Endothelial cell of umbilical vein (primary cell): ENCODE results near the gene CRACR2A. TPM values are rescaled to one million over a fixed set of nuclear protein-coding genes. Genes with fewer than 3 reads are reported as not detected.

Experiments
- BruUV-seq: library from RNA; stranded (reverse); fragments of 400-500 nt; replicated peaks from 2 replicates; lab custom pipeline; 2021; lab: Mats Ljungman, UMichigan
- CTCF ChIA-PET: fragments of 300-600, 350-600 bp; sonication (Branson Sonifier 250); formaldehyde crosslinking; loops from one replicate; lab custom pipeline; 2021; ENCODE audit warnings: antibody characterized with exemption, inconsistent platforms; lab: Charles Lee
- POLR2A ChIA-PET: fragments of 300-600, 350-600 bp; sonication (Branson Sonifier 250); formaldehyde crosslinking; loops from one replicate; lab custom pipeline; 2021; ENCODE audit warnings: antibody characterized with exemption, inconsistent platforms; lab: Charles Lee
- DNase-seq: peaks from one replicate; pipeline ENCODE4 v3.0.0-alpha.2; 2011; ENCODE audit warnings: low read depth, low spot score
- FAIRE-seq: peaks from 2 replicates; lab custom pipeline; 2011; peaks lifted over from hg19 to GRCh38; lab: Jason Lieb, UNC
- H2AFZ ChIP-seq: 2 replicates; pipeline ENCODE4 v1.6.0; 2012; ENCODE audit warnings: low read depth, low read length, control low read depth, inconsistent platforms
- H3K27ac ChIP-seq: 2 replicates; pipeline ENCODE4 v1.5.1; 2011; ENCODE audit warnings: low read depth, mild to moderate bottlenecking, control low read depth, low read length, moderate library complexity; ENCODE audit not compliant: insufficient read depth
- H3K27me3 ChIP-seq, 2 experiments: 2 replicates each; pipeline versions ENCODE4 v1.6.0 to v1.6.1; 2011; ENCODE audit warnings: low read length in 2 of 2, mixed read lengths in 1 of 2; ENCODE audit not compliant: control insufficient read depth in 2 of 2, insufficient read depth in 2 of 2
- H3K36me3 ChIP-seq, 2 experiments: 2 replicates in 1 of 2; 3 replicates in 1 of 2; pipeline ENCODE4 v1.5.1; 2011; ENCODE audit warnings: low read length in 2 of 2, mild to moderate bottlenecking in 1 of 2, moderate library complexity in 1 of 2; ENCODE audit not compliant: control insufficient read depth in 2 of 2, insufficient read depth in 2 of 2; ENCODE audit errors: extremely low read depth in 1 of 2
- H3K4me1 ChIP-seq: 3 replicates; pipeline ENCODE4 v1.5.1; 2011; ENCODE audit warnings: mild to moderate bottlenecking, low read length; ENCODE audit not compliant: control insufficient read depth, insufficient read depth; ENCODE audit errors: extremely low read depth
- H3K4me2 ChIP-seq: 2 replicates; pipeline ENCODE4 v1.6.1; 2011; ENCODE audit warnings: low read length, control low read depth, mixed read lengths; ENCODE audit not compliant: insufficient read depth
- H3K4me3 ChIP-seq, 3 experiments: fragments of 200-600 bp in 1 of 3; sonication (generic), shearing (Covaris generic) in 1 of 3; replicated peaks in 1 of 3; 2 replicates each; pipeline ENCODE4 v1.5.1; 2011 to 2016; ENCODE audit warnings: control low read depth in 3 of 3, low read length in 3 of 3, mild to moderate bottlenecking in 2 of 3, inconsistent platforms in 1 of 3, low read depth in 1 of 3, moderate library complexity in 1 of 3; ENCODE audit not compliant: insufficient read depth in 1 of 3
- H3K79me2 ChIP-seq: 2 replicates; pipeline ENCODE4 v1.6.0; 2012; ENCODE audit warnings: low read length, inconsistent platforms; ENCODE audit not compliant: control insufficient read depth, insufficient read depth
- H3K9ac ChIP-seq: replicated peaks from 2 replicates; pipeline ENCODE3; 2011; ENCODE audit warnings: low read length, control low read depth; ENCODE audit not compliant: insufficient read depth; ENCODE audit errors: extremely low read depth
- H3K9me1 ChIP-seq: replicated peaks from 3 replicates; pipeline ENCODE4 v1.6.0; 2011; ENCODE audit warnings: mild to moderate bottlenecking, low read length; ENCODE audit not compliant: control insufficient read depth, insufficient read depth; ENCODE audit errors: extremely low read depth
- H3K9me3 ChIP-seq: replicated peaks from 2 replicates; pipeline ENCODE4 v1.5.1; 2012; ENCODE audit warnings: low read length, inconsistent platforms; ENCODE audit not compliant: control insufficient read depth, insufficient read depth
- H4K20me1 ChIP-seq: replicated peaks from 2 replicates; pipeline ENCODE3; 2011; ENCODE audit warnings: mild to moderate bottlenecking, low read length; ENCODE audit not compliant: control insufficient read depth, insufficient read depth; ENCODE audit errors: extremely low read depth
- EZH2 ChIP-seq: IDR thresholded peaks from 2 replicates; pipeline ENCODE4 v1.6.1; 2012; ENCODE audit warnings: borderline replicate concordance, low read depth, mild to moderate bottlenecking, moderate library complexity, low read length, inconsistent platforms; ENCODE audit not compliant: severe bottlenecking
- FOS ChIP-seq: IDR thresholded peaks from 2 replicates; pipeline ENCODE4 v1.6.1; 2011; ENCODE audit warnings: mild to moderate bottlenecking, low read length, moderate library complexity, borderline replicate concordance; ENCODE audit not compliant: insufficient read depth
- GATA2 ChIP-seq: IDR thresholded peaks from 2 replicates; pipeline ENCODE4 v1.7.0; 2011; ENCODE audit warnings: low read depth, mild to moderate bottlenecking, moderate library complexity, mixed read lengths, low read length; ENCODE audit not compliant: insufficient read length, insufficient read depth
- JUN ChIP-seq: IDR thresholded peaks from 2 replicates; pipeline ENCODE4 v1.6.1; 2011; ENCODE audit warnings: borderline replicate concordance, low read depth; ENCODE audit not compliant: insufficient read length, insufficient read depth
- MYC ChIP-seq: IDR thresholded peaks from one replicate; pipeline ENCODE4 v1.6.1; 2011; ENCODE audit warnings: mild to moderate bottlenecking, low read depth, low read length
- POLR2A ChIP-seq: IDR thresholded peaks from 2 replicates; pipeline ENCODE4 v1.6.1; 2012; ENCODE audit warnings: low read depth, mild to moderate bottlenecking, control low read depth, low read length
- POLR2AphosphoS5 ChIP-seq: IDR thresholded peaks from 2 replicates; pipeline ENCODE4 v1.6.1; 2012; ENCODE audit warnings: low read depth, mild to moderate bottlenecking, control low read depth, low read length, moderate library complexity; ENCODE audit not compliant: insufficient read depth
- dilution Hi-C: fragments of 300-500 bp; cut with MboI; formaldehyde crosslinking; loops from one replicate; pipeline ENCODE4 v1.15.0; 2019; ENCODE audit warnings: low sequenced_read_pairs; ENCODE audit not compliant: extremely low pct_ligation_motif_present
- intact Hi-C: fragments of 100-400 bp; cut with micrococcal nuclease; formaldehyde crosslinking; loops from one replicate; pipeline ENCODE4 v1.10.0; 2022
- polyA plus RNA-seq, 4 experiments: library from polyadenylated mRNA; depleted of rRNA in 3 of 4; stranded (reverse) in 3 of 4; unstranded in 1 of 4; fragments of >200 nt; gene quantifications; 2 replicates each; pipeline versions ENCODE4 v1.2.1 to v1.2.3, GENCODE V29; 2011 to 2012; ENCODE audit warnings: missing spikeins in 1 of 4
- total RNA-seq: library from RNA; stranded (reverse); gene quantifications from 2 replicates; pipeline ENCODE4 v1.2.3, GENCODE V29; 2021
- TF ChIP-seq, protein P1 (sequence below): IDR thresholded peaks from 2 replicates; pipeline ENCODE4 v1.6.1; 2011; ENCODE audit not compliant: insufficient read depth, insufficient read length
- TF ChIP-seq, protein P2 (sequence below), 2 donors: IDR thresholded peaks; 1 replicate in 1 of 2; 2 replicates in 1 of 2; pipeline ENCODE4 v1.5.1; 2011; ENCODE audit warnings: low read length in 2 of 2, mild to moderate bottlenecking in 2 of 2, moderate library complexity in 2 of 2, control low read depth in 1 of 2, inconsistent platforms in 1 of 2, low read depth in 1 of 2; ENCODE audit not compliant: insufficient read depth in 1 of 2; ENCODE audit errors: extremely low read depth in 1 of 2

Gene CRACR2A
- total and polyA plus RNA-seq, 2 donors (not counting 3 experiments of a cell fraction or from before 2014, with no cell fraction given): 4.4 to 15.9 TPM

DNA sequence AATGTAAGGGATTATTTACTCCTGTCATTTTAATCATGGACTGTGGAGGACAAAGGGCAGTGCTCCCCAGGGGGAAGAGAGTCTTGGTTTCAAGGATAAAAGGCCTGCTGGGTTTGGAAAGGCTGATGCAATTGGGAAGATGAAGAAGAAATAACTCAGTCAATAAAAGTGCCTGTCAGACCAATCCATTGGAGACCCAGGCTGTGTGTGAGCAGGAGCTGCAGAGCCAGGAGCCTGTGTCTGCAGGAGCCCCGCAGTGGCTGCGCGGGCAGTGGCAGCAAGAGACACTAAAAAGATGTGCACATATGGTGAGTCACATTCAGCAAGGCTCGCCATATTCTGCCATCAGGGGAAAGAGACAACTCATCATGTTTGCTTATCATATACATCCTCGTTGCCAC lies 90.4 kb downstream of the CRACR2A start:
- DNase-seq (no peak), FAIRE-seq (no peak)
- Histone ChIP-seq H3K27me3 (no peaks in the 10 kb centered on the region), H3K9me3 (no peaks in the 10 kb centered on the region), H3K9me1 (no peaks in the 10 kb centered on the region), H3K4me2 (no peak overlapping the region), H3K27ac (no peak overlapping the region), H3K4me1 (no peaks in the 10 kb centered on the region), H3K79me2 (no peaks in the 10 kb centered on the region), H2AFZ (no peak overlapping the region), H3K9ac (no peak overlapping the region), H3K36me3 (no peaks in the 10 kb centered on the region), H3K4me3 (no peak overlapping the region), H4K20me1 (no peaks in the 10 kb centered on the region)
- dilution Hi-C loops (no loop called here), intact Hi-C loops (no loop called here)
- ChIA-PET POLR2A (no interaction called here), CTCF (no interaction called here)
- BruUV-seq: no TSS peak
- TF ChIP-seq FOS (no peak), POLR2A (no peak), MYC (no peak), EZH2 (no peak), JUN (no peak), POLR2AphosphoS5 (no peak), GATA2 (no peak)
- TF ChIP-seq, protein P1, sequence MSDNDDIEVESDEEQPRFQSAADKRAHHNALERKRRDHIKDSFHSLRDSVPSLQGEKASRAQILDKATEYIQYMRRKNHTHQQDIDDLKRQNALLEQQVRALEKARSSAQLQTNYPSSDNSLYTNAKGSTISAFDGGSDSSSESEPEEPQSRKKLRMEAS: no peak
- TF ChIP-seq, protein P2, sequence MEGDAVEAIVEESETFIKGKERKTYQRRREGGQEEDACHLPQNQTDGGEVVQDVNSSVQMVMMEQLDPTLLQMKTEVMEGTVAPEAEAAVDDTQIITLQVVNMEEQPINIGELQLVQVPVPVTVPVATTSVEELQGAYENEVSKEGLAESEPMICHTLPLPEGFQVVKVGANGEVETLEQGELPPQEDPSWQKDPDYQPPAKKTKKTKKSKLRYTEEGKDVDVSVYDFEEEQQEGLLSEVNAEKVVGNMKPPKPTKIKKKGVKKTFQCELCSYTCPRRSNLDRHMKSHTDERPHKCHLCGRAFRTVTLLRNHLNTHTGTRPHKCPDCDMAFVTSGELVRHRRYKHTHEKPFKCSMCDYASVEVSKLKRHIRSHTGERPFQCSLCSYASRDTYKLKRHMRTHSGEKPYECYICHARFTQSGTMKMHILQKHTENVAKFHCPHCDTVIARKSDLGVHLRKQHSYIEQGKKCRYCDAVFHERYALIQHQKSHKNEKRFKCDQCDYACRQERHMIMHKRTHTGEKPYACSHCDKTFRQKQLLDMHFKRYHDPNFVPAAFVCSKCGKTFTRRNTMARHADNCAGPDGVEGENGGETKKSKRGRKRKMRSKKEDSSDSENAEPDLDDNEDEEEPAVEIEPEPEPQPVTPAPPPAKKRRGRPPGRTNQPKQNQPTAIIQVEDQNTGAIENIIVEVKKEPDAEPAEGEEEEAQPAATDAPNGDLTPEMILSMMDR (IDR thresholded peaks at IDR 0.05; ENCODE audit: extremely low read depth in 1 of 2, insufficient read depth in 1 of 2, low read depth in 1 of 2, low read length in 2 of 2): no peak
